Measurements from ENCODE around the gene POLDIP2.

The POLDIP2 gene, protein sequence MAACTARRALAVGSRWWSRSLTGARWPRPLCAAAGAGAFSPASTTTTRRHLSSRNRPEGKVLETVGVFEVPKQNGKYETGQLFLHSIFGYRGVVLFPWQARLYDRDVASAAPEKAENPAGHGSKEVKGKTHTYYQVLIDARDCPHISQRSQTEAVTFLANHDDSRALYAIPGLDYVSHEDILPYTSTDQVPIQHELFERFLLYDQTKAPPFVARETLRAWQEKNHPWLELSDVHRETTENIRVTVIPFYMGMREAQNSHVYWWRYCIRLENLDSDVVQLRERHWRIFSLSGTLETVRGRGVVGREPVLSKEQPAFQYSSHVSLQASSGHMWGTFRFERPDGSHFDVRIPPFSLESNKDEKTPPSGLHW

DNA sequence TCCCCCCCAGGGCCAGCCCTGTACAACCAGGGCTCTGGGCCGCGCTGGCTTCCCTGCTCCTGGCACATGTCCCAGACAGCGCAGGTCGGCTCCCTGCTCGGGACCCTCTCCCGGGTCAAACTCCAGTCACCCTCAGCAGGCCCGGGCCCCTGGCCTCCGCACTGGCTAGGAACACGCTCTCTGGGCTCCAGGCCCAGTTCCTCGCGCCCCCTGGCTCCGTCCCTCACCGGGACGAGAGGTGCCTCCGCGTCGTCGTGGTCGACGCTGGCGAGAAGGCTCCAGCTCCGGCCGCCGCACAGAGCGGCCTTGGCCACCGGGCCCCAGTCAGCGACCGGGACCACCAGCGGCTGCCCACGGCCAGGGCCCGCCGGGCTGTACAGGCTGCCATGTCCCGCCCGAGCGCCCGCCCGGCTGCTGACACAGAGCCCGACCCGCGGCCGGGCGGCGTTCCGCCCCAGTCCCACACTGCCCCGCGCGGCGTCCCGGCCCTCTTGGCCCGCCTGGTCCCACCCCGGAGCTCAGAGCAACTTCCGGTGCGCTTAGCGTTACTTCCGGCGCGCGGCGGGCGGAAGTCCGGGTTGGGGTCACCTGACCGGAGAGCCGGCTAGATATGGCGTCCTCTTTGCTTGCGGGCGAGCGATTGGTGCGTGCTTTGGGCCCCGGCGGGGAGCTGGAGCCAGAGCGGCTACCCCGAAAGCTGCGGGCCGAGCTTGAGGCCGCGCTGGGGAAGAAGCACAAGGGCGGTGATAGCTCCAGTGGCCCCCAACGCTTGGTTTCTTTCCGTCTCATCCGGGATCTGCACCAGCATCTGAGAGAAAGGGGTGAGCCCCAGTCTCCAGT lies at the start of gene POLDIP2:
TSS of gene POLDIP2 (minus strand) at position 467 of the 840 bp plus-strand sequence. CDS start at position 388, 79 bp downstream.
- DNase-seq: peak; percentile 98

DNA sequence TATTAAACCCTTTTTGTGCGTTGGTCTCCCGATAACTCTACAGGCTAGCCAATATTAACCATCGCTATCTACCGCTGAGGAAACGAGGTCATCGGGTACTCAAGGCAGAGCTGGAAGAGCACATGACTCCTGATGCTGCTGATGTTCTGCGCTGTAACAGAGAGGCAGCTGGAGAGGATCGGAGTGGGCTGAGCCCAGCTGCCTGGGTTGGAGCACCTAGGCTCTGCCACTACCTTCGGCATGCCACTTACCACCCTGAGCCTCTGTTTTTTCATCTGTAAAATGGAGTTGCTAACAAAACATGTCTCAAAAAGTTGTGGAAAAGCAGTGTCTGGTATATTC lies 49.1 kb upstream of the POLDIP2 start:
- peak; percentile 85 for DNase-seq

- peak; percentile 92 for DNase-seq
Observed at GRCh38 chr17:28405632-28406472, 48.5 kb upstream of the POLDIP2 start, which contains the start of gene SLC46A1. SLC46A1 (minus strand) TSS chr17:28406212; CDS start chr17:28406114, 98 bp downstream.

DNA sequence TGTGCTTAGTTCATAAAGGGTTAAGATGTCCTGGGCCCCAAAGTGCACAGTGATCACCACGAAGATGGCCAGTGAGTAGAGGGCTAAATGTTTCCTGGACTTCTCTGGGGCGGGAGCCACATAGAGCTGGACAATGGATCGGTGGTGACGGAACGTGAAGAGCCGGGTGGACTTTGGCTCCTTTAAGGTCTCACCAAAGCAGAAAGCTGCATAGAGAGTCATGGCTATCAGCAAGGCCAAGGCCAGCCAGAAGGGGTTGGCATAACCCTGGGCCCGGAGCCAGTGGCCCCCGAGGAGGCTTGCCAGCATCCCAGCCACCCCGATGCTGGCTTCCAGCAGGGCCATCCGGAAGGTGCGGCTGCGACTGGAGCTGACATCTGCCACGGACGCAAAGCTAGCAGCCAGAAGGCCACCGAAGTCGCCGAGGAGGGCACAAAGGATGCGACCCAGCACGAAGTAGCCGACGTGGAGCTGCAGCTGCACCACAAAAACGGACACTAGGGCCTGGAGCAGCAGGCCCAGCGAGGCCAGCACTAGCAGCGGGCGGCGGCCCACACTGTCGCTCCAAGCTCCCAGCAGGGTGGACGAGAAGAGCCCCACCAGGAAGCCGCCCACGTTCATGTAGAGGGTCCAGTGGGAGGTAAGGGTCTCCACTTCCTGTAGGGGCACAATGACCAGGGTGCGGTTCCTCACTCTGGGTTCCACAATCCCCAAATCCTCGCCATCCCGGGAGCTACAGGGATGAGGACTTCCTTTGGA lies 47.7 kb upstream of the POLDIP2 start:
- peak; percentile 67 for DNase-seq

DNA sequence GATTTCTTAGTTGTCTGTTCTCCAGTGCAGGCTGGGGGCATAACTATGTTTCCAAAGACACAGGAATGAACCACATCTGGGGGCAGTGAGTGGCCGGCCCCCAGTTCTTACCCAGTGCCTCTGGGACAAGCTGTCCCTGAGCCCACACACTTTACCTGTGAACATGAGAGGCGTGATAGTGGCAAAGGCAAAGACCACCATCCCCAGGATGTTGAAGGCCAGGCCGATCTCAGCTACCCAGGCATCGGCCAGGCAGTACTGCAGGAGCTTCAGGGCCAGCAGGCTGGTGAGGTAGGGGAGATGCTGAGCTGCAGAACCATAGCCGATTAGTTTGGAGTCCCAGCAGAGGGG lies 47.1 kb upstream of the POLDIP2 start:
- DNase-seq: no peak

- DNase-seq: no peak
Observed at GRCh38 chr17:28404007-28404406, 46.7 kb upstream of the POLDIP2 start.

DNA sequence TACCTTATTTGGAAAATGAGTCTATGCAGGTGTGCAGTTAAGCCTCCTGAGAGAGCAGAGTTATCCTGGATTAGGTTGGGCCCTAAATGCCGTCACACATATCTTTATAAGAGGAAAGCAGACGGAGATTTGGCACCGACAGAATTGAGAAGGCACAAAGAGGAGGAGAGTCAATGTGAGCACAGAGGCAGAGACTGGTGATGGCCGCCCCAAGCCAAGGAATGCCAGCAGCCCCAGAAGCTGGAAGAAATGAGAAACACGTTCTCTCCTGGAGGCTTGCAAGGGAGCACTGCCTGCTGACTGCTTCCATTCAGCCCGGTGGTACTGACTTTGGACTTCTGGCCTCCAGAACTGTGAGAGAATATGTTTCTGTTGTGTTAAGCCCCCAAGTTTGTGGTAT lies 45.5 kb upstream of the POLDIP2 start:
- DNase-seq: no peak

DNA sequence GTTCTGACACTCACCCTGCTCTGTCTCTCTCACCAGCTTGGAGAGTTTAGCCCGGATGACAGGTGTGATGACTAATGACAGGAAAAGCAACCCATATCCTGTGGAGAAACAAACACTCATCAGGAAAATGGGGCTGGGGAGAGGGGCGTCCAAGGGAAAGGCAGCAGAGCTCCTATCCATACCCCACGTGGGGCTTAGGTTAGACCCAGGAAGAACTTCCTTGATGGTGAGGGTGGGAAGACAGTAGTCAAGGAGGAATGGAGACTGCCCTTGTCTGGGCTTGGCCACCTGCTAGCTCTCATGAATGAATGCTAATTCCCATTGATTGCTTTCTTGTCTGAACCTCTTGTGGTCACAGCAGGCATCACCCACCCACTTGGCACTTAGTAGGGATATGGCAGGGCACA lies 44.9 kb upstream of the POLDIP2 start:
- DNase-seq: peak; percentile 80

- DNase-seq: no peak
Observed at GRCh38 chr17:28399808-28400207, 42.5 kb upstream of the POLDIP2 start.

- DNase-seq: peak; percentile 38
Observed at GRCh38 chr17:28398280-28398981, 41.1 kb upstream of the POLDIP2 start.

- no peak for DNase-seq
Observed at GRCh38 chr17:28397687-28398279, 40.5 kb upstream of the POLDIP2 start.

DNA sequence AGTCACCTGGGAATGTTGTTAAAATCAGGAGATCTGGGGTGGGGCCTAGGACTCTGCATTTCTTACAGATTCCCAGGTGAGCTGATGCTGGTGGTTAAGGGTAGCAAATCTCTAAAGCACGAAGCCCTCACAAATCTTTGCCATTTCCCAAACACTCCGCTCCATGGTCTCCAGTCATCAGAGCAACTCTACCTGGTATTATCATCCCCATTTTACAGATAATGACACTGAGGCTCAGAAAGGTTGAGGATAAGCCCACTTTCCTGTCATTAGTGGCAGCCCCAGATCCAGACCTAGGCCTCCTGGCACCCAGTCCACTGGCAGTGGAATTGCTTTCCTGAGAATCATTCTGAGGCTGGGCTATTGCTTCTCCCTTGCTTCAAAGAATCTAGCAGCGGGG lies 39.9 kb upstream of the POLDIP2 start:
- no peak for DNase-seq

- DNase-seq: no peak
Observed at GRCh38 chr17:28396635-28397239, 39.4 kb upstream of the POLDIP2 start.

- DNase-seq: no peak
Observed at GRCh38 chr17:28395968-28396367, 38.6 kb upstream of the POLDIP2 start.

DNA sequence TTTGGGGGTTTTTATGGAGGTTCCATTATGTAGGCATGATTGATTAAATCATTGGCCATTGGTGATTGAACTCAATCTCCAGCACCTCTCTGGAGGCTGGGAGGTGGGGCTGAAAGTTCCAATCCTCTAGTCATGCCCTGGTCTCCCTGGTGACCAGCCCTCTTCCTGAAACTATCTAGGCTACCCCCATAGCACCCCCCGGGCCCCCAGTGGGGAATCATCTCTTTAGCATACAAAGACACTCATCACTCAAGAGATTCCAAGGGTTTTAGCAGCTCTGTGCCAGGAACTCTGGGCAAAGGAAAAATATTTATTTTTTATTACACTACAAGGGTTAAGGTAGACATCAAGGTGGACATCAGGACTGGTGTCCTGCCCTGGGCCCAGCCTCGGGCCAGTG lies 38.1 kb upstream of the POLDIP2 start:
- DNase-seq: no peak

- no peak for DNase-seq
Observed at GRCh38 chr17:28394337-28395116, 37.2 kb upstream of the POLDIP2 start.

DNA sequence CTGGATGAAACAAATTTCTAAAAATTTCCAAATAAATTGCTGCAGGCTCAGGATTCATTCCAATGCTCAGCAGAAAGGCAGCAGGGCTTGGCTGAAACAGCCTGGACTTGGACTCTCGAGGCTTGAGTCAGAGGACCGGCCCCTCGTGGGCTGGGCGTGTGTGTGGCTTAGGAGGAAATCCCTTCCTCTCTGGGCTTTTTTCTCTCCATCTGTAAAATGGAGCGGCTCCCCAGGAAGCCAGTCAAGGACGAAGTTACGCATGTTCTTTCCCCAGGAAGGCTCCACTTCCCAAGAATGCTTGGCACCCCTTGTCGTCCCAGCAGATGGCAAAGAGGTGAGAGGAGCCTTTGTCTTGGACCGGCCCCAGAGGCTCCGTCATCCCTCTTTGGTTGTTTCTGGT lies 35.2 kb upstream of the POLDIP2 start:
- no peak for DNase-seq

GRCh38 chr17:28391401-28391800 lies 34.1 kb upstream of the POLDIP2 start:
- DNase-seq: no peak

DNA sequence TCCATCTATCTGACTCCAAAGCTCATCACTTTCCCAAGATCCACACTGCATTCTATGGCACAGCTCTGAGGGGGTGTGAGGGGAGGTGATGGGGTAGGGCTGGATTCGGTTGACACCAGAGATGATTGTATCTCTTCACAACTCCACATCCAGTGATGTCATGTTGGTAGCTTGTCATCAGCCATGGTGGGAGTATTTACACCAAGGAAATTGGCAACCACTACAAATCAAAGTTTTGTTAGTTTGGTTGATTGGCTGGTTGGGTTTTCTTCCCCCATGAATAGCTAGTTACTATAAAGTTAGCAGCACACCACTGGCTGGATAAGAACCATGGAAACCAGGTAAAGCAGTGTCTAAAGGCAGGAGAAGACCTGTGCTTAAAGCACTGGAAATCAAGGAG lies 33.7 kb upstream of the POLDIP2 start:
- no peak for DNase-seq

GRCh38 chr17:28390563-28390962 lies 33.2 kb upstream of the POLDIP2 start:
- no peak for DNase-seq

All from NCI-H69 (cell line).